Aorta (tissue), 5 donors: ENCODE results near the gene KRTAP3-2. TPM values are rescaled to one million over a fixed set of nuclear protein-coding genes. Genes with fewer than 3 reads are reported as not detected.

ENCODE experiments used
- ATAC-seq: fragments of 200-7000 bp; cut with Tn5 transposase; one replicate; pipeline ENCODE4 v1.9.1; 2022; ENCODE audit warnings: moderate library complexity; ENCODE audit not compliant: low FRiP score
- DNase-seq, 2 donors: peaks; one replicate each; pipeline ENCODE4 v3.0.0-alpha.2; 2020
- H3K27ac ChIP-seq, 2 donors: one replicate each; pipeline ENCODE4 v1.5.1; 2013; ENCODE audit warnings: low read length in 2 of 2, mild to moderate bottlenecking in 2 of 2, moderate library complexity in 2 of 2, control low read depth in 1 of 2, inconsistent platforms in 1 of 2, low read depth in 1 of 2
- H3K27me3 ChIP-seq, 2 donors: one replicate each; pipeline ENCODE4 v1.6.1; 2013; ENCODE audit warnings: control low read depth in 1 of 2, low read length in 1 of 2, mild to moderate bottlenecking in 1 of 2, moderate library complexity in 1 of 2; ENCODE audit not compliant: insufficient read depth in 2 of 2, control insufficient read depth in 1 of 2
- H3K36me3 ChIP-seq, 2 donors: one replicate each; pipeline ENCODE4 v1.6.1; 2013; ENCODE audit warnings: control low read depth in 1 of 2, low read length in 1 of 2, mild to moderate bottlenecking in 1 of 2; ENCODE audit not compliant: insufficient read depth in 2 of 2, control insufficient read depth in 1 of 2
- H3K4me1 ChIP-seq, 2 donors: one replicate each; pipeline ENCODE4 v1.6.1; 2013; ENCODE audit warnings: low read length in 2 of 2, control low read depth in 1 of 2, mild to moderate bottlenecking in 1 of 2, moderate library complexity in 1 of 2; ENCODE audit not compliant: insufficient read depth in 2 of 2, control insufficient read depth in 1 of 2
- H3K4me3 ChIP-seq, 2 donors: one replicate each; pipeline ENCODE4 v1.5.1; 2013; ENCODE audit warnings: low read length in 2 of 2, control low read depth in 1 of 2, mild to moderate bottlenecking in 1 of 2
- H3K9me3 ChIP-seq: one replicate; pipeline ENCODE4 v1.6.1; 2013; ENCODE audit warnings: mild to moderate bottlenecking, low read length; ENCODE audit not compliant: control insufficient read depth
- WGBS, 2 donors: extraction: QIAGEN DNeasy Blood & Tissue Kit; methylation state at CpG; one replicate each; pipeline ENCODE4 v1.1.7; 2013; 5-methylcytosine and 5-hydroxymethylcytosine counted together
- intact Hi-C, 2 donors: fragments of 100-400 bp; cut with DNase I; formaldehyde crosslinking; loops; one replicate each; pipeline versions ENCODE4 v1.14.2 to v1.15.0; 2022
- polyA plus RNA-seq, 2 donors: library from polyadenylated mRNA; stranded (reverse); fragments of 200-250 nt; gene quantifications; one replicate each; pipeline ENCODE4 v1.2.3, GENCODE V29; 2013
- total RNA-seq, 2 donors: library from RNA; stranded (reverse); fragmentation: NEBNext Ultra II Directional; extraction: Animal tissue kit (Norgen Biotek cat#: 25700); gene quantifications; one replicate each; pipeline ENCODE4 v1.2.1, GENCODE V29; 2021
- donor health status: healthy with polysubstance abuse.
- donor health status: Bipolar disorder and iron deficiency.
- donor health status: DM: no; HTN: no; CAD: no.
- donor health status: DM: no; HTN: no; CAD: no.
- donor health status: DM: yes; HTN: yes; CAD: no.

Gene KRTAP3-2
- total and polyA plus RNA-seq, 4 donors = not detected

DNA sequence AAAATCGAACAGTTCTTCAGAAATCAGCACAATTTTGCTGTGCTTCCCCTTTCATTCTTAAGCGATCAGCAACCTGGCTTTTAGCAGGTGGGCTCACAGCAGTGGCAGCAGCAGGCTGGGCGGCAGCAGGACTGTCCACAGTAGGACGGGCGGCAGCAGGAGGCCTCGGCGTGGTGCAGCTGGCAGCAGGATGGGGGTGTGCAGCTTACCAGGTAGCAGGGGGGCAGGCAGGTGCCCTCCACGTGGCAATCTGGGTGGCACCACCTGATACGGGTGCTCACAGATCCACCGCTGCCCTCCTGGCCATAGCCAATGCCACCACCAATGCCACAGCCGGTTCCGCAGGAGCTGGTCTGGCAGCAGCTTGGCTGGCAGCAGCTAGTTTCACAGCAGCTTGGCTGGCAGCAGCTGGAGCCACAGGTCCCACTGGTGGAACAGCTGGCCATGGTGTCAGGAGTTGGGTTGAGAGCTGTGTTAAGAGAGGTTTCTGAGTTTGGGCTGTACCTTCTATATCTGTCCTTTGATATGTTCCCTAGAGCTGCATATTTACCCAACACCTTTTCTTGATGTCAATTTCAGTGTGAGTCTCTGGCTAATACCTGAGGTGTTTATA, 30.0 kb upstream of the KRTAP3-2 start, which contains the start of gene KRTAP1-4:
Gene KRTAP1-4, minus strand, starts transcription at position 563 of the 613 bp plus-strand sequence. Its CDS starts 117 bp downstream, at position 446.
- Histone ChIP-seq H3K4me1 (no peaks in the 10 kb centered on the region), H3K27me3 (no peaks in the 10 kb centered on the region), H3K4me3 (no peak within 1 kb of the TSS), H3K36me3 (no peaks in the 10 kb centered on the region), H3K27ac (no peak within 1 kb of the TSS), H3K9me3 (no peaks in the 10 kb centered on the region)
- WGBS, 2 donors = 79 to 83% methylated on average over 12 of the region's 12 CpGs
- DNase-seq (no peak), ATAC-seq (no peak)
- intact Hi-C loops = no loop called here

- ATAC-seq (no peak), DNase-seq (no peak)
- intact Hi-C loops = no loop called here
- no peak within 1 kb of the TSS for H3K4me3 ChIP-seq
- H3K9me3 ChIP-seq = no peaks in the 10 kb centered on the region
- no peaks in the 10 kb centered on the region for H3K36me3 ChIP-seq
- H3K4me1 ChIP-seq = no peaks in the 10 kb centered on the region
- H3K27ac ChIP-seq = no peak within 1 kb of the TSS
- 44 to 54% methylated on average over 9 of the region's 9 CpGs for WGBS, 2 donors
- H3K27me3 ChIP-seq = no peaks in the 10 kb centered on the region
Observed at GRCh38 chr17:41026715-41027471, 27.2 kb upstream of the KRTAP3-2 start, which contains the start of gene KRTAP1-5. Gene KRTAP1-5, minus strand, starts transcription at chr17:41027208. Its CDS starts 53 bp downstream, at chr17:41027155.

GRCh38 chr17:41024697-41025096, 25.0 kb upstream of the KRTAP3-2 start:
- intact Hi-C loops = no loop called here
- H3K27ac ChIP-seq = no peak overlapping the region
- DNase-seq = no peak
- no peaks in the 10 kb centered on the region for H3K9me3 ChIP-seq
- no peaks in the 10 kb centered on the region for H3K4me1 ChIP-seq
- H3K36me3 ChIP-seq = no peaks in the 10 kb centered on the region
- 44 to 51% methylated on average over 3 of the region's 3 CpGs for WGBS, 2 donors
- H3K27me3 ChIP-seq = no peaks in the 10 kb centered on the region
- no peak for ATAC-seq
- no peak overlapping the region for H3K4me3 ChIP-seq

- intact Hi-C loops = no loop called here
- DNase-seq = no peak
- Histone ChIP-seq H3K27me3 (no peaks in the 10 kb centered on the region), H3K4me1 (no peaks in the 10 kb centered on the region), H3K27ac (no peak overlapping the region), H3K36me3 (no peaks in the 10 kb centered on the region), H3K4me3 (no peak overlapping the region), H3K9me3 (peaks cover 2% of the 10 kb centered on the region)
- no peak for ATAC-seq
Observed at GRCh38 chr17:41020336-41020735, 20.6 kb upstream of the KRTAP3-2 start.

DNA sequence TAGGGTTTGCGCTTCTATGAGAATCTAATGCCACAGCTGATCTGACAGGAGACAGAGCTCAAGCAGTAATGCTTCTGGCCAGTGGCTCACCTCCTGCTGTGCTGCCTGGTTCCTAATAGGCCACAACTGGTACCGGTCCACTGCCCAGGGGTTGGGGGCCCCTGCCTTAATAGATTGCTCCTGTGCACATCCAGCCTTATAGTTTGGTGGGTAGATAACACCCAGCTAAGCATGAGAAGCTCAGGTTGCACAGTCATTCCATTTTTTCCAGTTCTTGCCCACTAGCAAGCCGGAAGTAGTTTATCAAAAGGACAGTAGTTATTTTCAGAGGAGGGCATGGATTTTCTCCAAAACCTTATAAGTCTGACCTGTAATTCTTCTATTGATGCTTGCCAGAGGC, 19.7 kb upstream of the KRTAP3-2 start:
- 80 to 91% methylated on average over 3 of the region's 3 CpGs for WGBS, 2 donors
- H3K4me3 ChIP-seq = no peak overlapping the region
- DNase-seq (no peak), ATAC-seq (no peak)
- H3K4me1 ChIP-seq = no peaks in the 10 kb centered on the region
- peaks cover 2% of the 10 kb centered on the region for H3K9me3 ChIP-seq
- no peaks in the 10 kb centered on the region for H3K36me3 ChIP-seq
- no peaks in the 10 kb centered on the region for H3K27me3 ChIP-seq
- intact Hi-C loops = no loop called here
- H3K27ac ChIP-seq = no peak overlapping the region

GRCh38 chr17:41018541-41018940, 18.8 kb upstream of the KRTAP3-2 start:
- H3K4me3 ChIP-seq = no peak overlapping the region
- intact Hi-C loops = no loop called here
- WGBS, 2 donors = 76 to 85% methylated on average over 3 of the region's 3 CpGs
- H3K27ac ChIP-seq = no peak overlapping the region
- no peak for DNase-seq
- H3K27me3 ChIP-seq = no peaks in the 10 kb centered on the region
- peaks cover 2% of the 10 kb centered on the region for H3K9me3 ChIP-seq
- no peaks in the 10 kb centered on the region for H3K36me3 ChIP-seq
- no peaks in the 10 kb centered on the region for H3K4me1 ChIP-seq
- ATAC-seq = no peak

GRCh38 chr17:41016578-41017215, 17.0 kb upstream of the KRTAP3-2 start:
- ATAC-seq = no peak

GRCh38 chr17:41015454-41015853, 15.7 kb upstream of the KRTAP3-2 start:
- Histone ChIP-seq H3K4me3 (no peak overlapping the region), H3K36me3 (no peaks in the 10 kb centered on the region), H3K9me3 (peaks cover 2% of the 10 kb centered on the region), H3K27ac (no peak overlapping the region), H3K4me1 (no peaks in the 10 kb centered on the region), H3K27me3 (no peaks in the 10 kb centered on the region)
- 23 to 37% methylated on average over 7 of the region's 7 CpGs for WGBS, 2 donors
- ATAC-seq (no peak), DNase-seq (no peak)
- intact Hi-C loops = no loop called here

More at GRCh38 chr17:41016578-41017215, 17.0 kb upstream of the KRTAP3-2 start:
- no peaks in the 10 kb centered on the region for H3K36me3 ChIP-seq
- no peak overlapping the region for H3K4me3 ChIP-seq
- H3K27ac ChIP-seq = no peak overlapping the region
- DNase-seq = no peak
- no peaks in the 10 kb centered on the region for H3K27me3 ChIP-seq
- peaks cover 2% of the 10 kb centered on the region for H3K9me3 ChIP-seq
- intact Hi-C loops = no loop called here
- no peaks in the 10 kb centered on the region for H3K4me1 ChIP-seq
- WGBS, 2 donors = 80 to 84% methylated on average over 13 of the region's 13 CpGs
